Lower leg skin (tissue), 4 donors: ENCODE measurements around the gene CPT1A. TPM values are rescaled to one million over a fixed set of nuclear protein-coding genes. Genes with fewer than 3 reads are reported as not detected.

ENCODE experiments used
- DNase-seq, 2 donors: peaks; one replicate each; pipeline ENCODE4 v3.0.0-alpha.2; 2019; ENCODE audit warnings: low spot score in 2 of 2
- H3K4me3 ChIP-seq: fragments of 200-600 bp; sonication (generic); 2 replicates; pipeline ENCODE4 v1.5.1; 2017; ENCODE audit warnings: mild to moderate bottlenecking, low read depth; ENCODE audit not compliant: poor library complexity, severe bottlenecking
- POLR2A ChIP-seq, 2 donors: fragments of 450-650 bp; IDR thresholded peaks; one replicate each; pipeline ENCODE4 v1.6.1; 2016 to 2017; ENCODE audit warnings: antibody characterized with exemption in 2 of 2, mild to moderate bottlenecking in 1 of 2, moderate library complexity in 1 of 2
- WGBS, 2 donors: methylation state at CpG; one replicate each; pipeline ENCODE4 v1.1.5; 2018; 5-methylcytosine and 5-hydroxymethylcytosine counted together
- intact Hi-C: fragments of 100-400 bp; cut with DNase I; formaldehyde crosslinking; loops from one replicate; pipeline ENCODE4 v1.15.0; 2023; ENCODE audit warnings: low total_unique reads
- total RNA-seq, 4 donors: library from RNA; depleted of rRNA; stranded (reverse); fragments of >200 nt; gene quantifications; one replicate each; pipeline ENCODE4 v1.1.0, GENCODE V29; 2016
- TF ChIP-seq, protein P1 (sequence below), 3 donors: fragments of 450-650 bp; IDR thresholded peaks; one replicate each; pipeline ENCODE4 v1.5.1; 2016; ENCODE audit warnings: antibody characterized with exemption in 3 of 3, mild to moderate bottlenecking in 3 of 3, moderate library complexity in 2 of 3

Gene CPT1A
- total RNA-seq, 4 donors from 2014 or later = 23.4 to 95.8 (median 46.0) TPM

DNA sequence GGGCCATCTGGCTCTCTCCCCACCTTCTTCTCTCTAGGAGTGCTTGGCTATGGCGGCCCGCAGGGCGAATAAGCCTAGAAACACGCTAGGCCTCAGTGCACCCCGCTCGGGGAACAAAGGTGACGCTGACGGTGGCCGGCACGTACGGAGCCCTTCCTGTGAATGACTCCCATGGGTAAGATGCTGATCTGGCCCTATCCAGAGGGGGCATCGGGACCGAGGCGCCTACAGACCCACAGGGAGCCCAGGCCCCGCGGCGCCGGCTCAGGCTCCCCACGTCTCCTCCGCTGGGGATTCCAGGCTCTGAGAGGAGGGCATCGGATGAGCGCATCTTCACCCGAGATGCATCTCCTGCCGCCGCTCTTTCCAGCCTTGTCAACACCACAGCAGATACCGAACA, 59.0 kb downstream of the CPT1A start:
- no peak overlapping the region for H3K4me3 ChIP-seq
- 93% methylated on average over 26 of the region's 26 CpGs for WGBS, 2 donors
- intact Hi-C loops = no loop called here
- TF ChIP-seq, protein P1, sequence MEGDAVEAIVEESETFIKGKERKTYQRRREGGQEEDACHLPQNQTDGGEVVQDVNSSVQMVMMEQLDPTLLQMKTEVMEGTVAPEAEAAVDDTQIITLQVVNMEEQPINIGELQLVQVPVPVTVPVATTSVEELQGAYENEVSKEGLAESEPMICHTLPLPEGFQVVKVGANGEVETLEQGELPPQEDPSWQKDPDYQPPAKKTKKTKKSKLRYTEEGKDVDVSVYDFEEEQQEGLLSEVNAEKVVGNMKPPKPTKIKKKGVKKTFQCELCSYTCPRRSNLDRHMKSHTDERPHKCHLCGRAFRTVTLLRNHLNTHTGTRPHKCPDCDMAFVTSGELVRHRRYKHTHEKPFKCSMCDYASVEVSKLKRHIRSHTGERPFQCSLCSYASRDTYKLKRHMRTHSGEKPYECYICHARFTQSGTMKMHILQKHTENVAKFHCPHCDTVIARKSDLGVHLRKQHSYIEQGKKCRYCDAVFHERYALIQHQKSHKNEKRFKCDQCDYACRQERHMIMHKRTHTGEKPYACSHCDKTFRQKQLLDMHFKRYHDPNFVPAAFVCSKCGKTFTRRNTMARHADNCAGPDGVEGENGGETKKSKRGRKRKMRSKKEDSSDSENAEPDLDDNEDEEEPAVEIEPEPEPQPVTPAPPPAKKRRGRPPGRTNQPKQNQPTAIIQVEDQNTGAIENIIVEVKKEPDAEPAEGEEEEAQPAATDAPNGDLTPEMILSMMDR (IDR thresholded peaks at IDR 0.05) = no peak
- TF ChIP-seq POLR2A (IDR thresholded peaks at IDR 0.05) = no peak
- DNase-seq = no peak

DNA sequence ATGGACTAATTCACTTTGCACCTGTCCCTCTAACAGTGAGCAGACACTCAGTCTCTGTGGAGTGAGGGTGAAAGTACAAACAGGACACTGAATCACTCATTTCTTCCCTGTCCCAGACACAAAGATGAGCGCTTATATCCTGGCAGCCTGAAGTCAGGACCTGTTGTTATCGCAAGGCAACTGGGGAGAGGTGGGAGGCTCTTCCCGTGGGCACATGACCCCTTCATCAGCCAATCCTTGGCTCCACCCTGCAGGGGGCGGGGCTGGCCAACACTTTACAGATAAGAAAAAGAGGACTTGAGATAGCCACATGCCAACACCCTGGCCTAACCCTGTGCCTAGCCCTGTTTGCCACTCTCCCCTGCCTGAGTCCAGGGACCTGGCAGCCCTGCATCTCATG, 60.9 kb downstream of the CPT1A start:
- no peak for TF ChIP-seq POLR2A (IDR thresholded peaks at IDR 0.05)
- TF ChIP-seq, protein P1 (IDR thresholded peaks at IDR 0.05) = no peak
- WGBS, 2 donors = 75 to 80% methylated on average over 4 of the region's 4 CpGs
- intact Hi-C loops = no loop called here
- no peak for DNase-seq
- no peak overlapping the region for H3K4me3 ChIP-seq

DNA sequence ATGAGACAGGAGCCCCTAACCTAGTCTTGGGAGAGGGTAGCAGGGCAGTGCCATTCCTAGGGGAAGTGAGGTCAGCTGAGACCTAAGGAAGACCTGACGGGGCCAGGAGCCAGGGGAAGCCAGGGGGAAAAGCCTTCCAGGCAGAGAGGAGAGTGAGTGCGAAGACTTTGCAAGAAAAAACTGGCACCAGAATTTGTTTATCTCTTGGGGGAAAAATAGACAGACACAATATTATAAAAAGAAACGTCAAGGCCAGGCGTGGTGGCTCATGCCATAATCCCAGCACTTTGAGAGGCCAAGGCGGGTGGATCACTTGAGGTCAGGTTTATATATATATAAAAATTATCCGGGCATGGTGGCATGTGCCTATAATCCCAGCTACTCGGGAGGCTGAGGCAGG, 63.5 kb downstream of the CPT1A start:
- TF ChIP-seq, protein P1 (IDR thresholded peaks at IDR 0.05) = no peak
- no peak for TF ChIP-seq POLR2A (IDR thresholded peaks at IDR 0.05)
- DNase-seq = no peak
- H3K4me3 ChIP-seq = no peak overlapping the region
- WGBS, 2 donors = 88 to 93% methylated on average over 7 of the region's 7 CpGs
- intact Hi-C loops = no loop called here

DNA sequence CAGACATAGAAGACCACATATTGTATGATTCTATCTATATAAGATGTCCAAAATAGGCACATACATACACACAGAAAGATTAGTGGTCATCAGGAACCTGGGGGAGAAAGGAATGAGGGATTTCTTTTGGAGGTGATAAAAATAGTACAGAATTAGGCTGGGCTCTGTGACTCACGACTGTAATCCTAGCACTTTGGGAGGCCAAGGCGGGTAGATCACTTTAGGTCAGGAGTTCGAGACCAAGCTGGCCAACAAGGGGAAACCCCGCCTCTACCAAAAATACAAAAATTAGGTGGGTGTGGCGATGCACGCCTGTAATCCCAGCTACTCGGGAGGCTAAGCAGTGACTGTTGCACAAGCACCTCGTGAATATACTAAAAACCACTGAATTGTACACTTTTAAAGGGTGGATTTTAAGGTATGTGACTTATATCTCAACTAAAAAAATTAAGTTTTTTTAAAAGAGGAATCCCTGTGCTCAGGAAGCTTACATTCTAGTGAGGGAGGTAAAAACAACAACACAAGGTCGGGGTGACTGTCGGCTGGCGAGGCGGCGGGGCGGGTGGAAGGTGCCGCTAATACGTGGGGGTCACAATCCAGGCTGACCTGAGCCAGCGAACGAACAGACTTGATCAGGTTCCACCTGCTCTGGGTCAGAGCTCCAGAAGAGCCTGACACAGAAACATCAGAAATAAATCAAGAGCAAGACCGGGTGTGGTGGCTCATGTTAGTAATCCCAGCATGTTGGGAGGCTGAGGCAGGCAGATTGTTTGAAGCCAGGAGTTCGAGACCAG, 65.1 kb downstream of the CPT1A start:
- DNase-seq = no peak
- WGBS, 2 donors = 89 to 90% methylated on average over 20 of the region's 20 CpGs
- intact Hi-C loops = no loop called here
- no peak overlapping the region for H3K4me3 ChIP-seq
- no peak for TF ChIP-seq POLR2A (IDR thresholded peaks at IDR 0.05)
- TF ChIP-seq, protein P1 (IDR thresholded peaks at IDR 0.05) = no peak

DNA sequence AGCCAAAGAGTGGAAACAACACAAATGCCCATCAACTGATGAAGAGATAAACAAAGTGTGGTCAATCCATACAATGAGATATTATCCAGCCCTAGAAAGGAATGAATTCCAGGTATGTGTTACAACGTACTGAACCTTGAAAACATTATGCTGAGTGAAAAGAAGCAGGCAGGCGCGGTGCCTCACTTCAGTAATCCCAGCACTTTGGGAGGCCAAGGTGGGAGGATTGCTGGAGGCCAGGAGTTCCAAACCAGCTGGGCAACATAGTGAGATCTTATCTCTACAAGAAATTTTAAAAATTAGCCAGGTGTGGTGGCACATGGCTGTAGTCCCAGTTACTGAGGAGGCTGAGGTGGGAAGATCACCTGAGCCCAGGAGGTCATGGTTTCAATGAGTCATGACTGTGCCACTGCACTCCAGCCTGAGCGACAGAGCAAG, 65.7 kb downstream of the CPT1A start:
- H3K4me3 ChIP-seq = no peak overlapping the region
- TF ChIP-seq, protein P1 (IDR thresholded peaks at IDR 0.05) = no peak
- TF ChIP-seq POLR2A (IDR thresholded peaks at IDR 0.05) = no peak
- 83 to 86% methylated on average over 4 of the region's 4 CpGs for WGBS, 2 donors
- DNase-seq = no peak
- intact Hi-C loops = no loop called here

DNA sequence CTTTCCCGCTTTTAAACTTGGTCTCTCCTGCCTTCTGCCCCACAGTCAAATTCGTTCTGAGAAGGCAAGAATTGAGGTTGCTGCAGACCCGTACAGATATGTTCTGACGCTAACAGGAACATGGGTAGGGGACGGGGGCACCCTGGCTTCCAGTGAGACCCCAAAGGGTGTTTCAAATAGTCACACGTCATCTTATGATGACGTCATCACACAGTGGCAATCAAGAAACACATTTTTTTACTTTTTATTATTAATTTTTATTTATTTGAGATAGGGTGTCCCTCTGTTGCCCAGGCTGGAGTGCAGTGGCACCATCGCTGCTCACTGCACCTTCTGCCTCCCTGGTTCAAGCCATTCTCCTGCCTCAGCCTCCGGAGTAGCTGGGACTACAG, 67.5 kb downstream of the CPT1A start:
- no peak for TF ChIP-seq POLR2A (IDR thresholded peaks at IDR 0.05)
- TF ChIP-seq, protein P1 (IDR thresholded peaks at IDR 0.05) = no peak
- DNase-seq = no peak
- H3K4me3 ChIP-seq = no peak overlapping the region
- 89 to 91% methylated on average over 9 of the region's 9 CpGs for WGBS, 2 donors
- intact Hi-C loops = no loop called here
